Measurements from ENCODE around the gene ZDHHC14. TPM values are rescaled to one million over a fixed set of nuclear protein-coding genes. Genes with fewer than 3 reads are reported as not detected.

ZDHHC14 gene
- total and polyA plus RNA-seq, 2 experiments from 2014 or later, result 7.5 to 10.1 TPM

- H3K9me3 ChIP-seq (ENCODE audit: low read depth), result no peaks in the 10 kb centered on the region
- DNase-seq (ENCODE audit: low read depth in 1 of 2, low spot score in 1 of 2), result peak in 1 of 2 donors; percentile 27
- no peaks in the 10 kb centered on the region for H3K27me3 ChIP-seq
- no peaks in the 10 kb centered on the region for H3K36me3 ChIP-seq
- H3K4me3 ChIP-seq, result no peak overlapping the region
- no peak overlapping the region for H3K27ac ChIP-seq
- TF ChIP-seq, protein P1, sequence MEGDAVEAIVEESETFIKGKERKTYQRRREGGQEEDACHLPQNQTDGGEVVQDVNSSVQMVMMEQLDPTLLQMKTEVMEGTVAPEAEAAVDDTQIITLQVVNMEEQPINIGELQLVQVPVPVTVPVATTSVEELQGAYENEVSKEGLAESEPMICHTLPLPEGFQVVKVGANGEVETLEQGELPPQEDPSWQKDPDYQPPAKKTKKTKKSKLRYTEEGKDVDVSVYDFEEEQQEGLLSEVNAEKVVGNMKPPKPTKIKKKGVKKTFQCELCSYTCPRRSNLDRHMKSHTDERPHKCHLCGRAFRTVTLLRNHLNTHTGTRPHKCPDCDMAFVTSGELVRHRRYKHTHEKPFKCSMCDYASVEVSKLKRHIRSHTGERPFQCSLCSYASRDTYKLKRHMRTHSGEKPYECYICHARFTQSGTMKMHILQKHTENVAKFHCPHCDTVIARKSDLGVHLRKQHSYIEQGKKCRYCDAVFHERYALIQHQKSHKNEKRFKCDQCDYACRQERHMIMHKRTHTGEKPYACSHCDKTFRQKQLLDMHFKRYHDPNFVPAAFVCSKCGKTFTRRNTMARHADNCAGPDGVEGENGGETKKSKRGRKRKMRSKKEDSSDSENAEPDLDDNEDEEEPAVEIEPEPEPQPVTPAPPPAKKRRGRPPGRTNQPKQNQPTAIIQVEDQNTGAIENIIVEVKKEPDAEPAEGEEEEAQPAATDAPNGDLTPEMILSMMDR (IDR thresholded peaks at IDR 0.05; ENCODE audit: low read depth, low read length), result peak; percentile 23
- H3K4me1 ChIP-seq (ENCODE audit: low read depth), result no peaks in the 10 kb centered on the region
Observed at GRCh38 chr6:157644043-157644810, 263.2 kb downstream of the ZDHHC14 start.

GRCh38 chr6:157645201-157645795 is 264.3 kb downstream of the ZDHHC14 start:
- Histone ChIP-seq H3K9me3 (ENCODE audit: low read depth) (no peaks in the 10 kb centered on the region), H3K4me3 (no peak overlapping the region), H3K27ac (no peak overlapping the region), H3K36me3 (no peaks in the 10 kb centered on the region), H3K4me1 (ENCODE audit: low read depth) (no peaks in the 10 kb centered on the region), H3K27me3 (no peaks in the 10 kb centered on the region)
- no peak for DNase-seq (ENCODE audit: low read depth in 1 of 2, low spot score in 1 of 2)
- TF ChIP-seq, protein P1 (IDR thresholded peaks at IDR 0.05; ENCODE audit: low read depth, low read length), result no peak

DNA sequence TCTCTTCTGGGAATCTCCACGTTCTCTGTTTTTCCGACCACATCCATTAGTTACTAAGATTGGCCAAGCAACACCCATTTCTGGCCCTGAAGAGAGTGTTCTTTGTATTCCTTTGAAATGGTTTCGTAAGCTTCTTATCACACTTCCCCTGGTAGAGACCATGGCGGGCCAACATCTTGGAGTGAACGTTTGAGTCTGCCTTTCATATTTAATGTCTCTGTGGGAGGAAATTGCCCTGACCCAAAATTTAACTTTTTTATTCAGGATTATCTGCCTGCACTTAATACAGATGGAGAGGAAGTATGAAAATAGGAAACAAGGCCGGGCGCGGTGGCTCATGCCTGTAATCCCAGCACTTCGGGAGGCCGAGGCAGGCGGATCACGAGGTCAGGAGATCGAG is 265.0 kb downstream of the ZDHHC14 start:
- Histone ChIP-seq H3K36me3 (no peaks in the 10 kb centered on the region), H3K4me1 (ENCODE audit: low read depth) (no peaks in the 10 kb centered on the region), H3K27ac (no peak overlapping the region), H3K9me3 (ENCODE audit: low read depth) (no peaks in the 10 kb centered on the region), H3K4me3 (no peak overlapping the region), H3K27me3 (no peaks in the 10 kb centered on the region)
- DNase-seq (ENCODE audit: low read depth in 1 of 2, low spot score in 1 of 2), result no peak
- TF ChIP-seq, protein P1 (IDR thresholded peaks at IDR 0.05; ENCODE audit: low read depth, low read length), result no peak

DNA sequence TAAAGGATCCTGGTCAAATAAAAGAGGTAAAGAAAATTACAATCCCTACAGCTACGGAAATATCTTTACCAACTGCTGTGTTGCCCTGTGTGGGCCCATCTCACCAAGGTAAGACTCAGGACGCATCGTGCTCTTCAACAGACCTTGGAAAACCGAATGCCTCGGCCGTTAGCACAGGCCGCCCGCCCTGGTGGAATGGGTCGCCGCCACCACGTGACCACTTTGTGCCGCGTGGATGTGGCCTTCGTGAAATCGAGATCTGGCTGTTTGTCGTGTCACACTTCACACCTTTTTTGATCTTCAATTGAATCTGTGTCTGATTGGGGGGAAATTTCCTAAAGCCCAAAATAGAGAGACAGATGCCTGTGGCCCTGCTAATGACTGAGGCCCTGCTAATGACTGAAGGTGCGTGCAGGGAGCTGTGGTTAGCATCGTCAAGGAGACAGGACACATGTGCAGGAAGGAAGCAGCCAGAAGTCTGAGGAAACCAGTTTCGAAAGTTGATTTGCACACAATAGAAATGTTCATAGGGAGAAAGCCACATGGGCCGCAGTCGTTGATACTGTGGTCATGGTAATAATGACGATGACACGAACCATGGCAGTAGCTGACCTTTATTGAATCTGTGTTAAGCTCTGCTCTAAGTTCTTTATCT is 266.4 kb downstream of the ZDHHC14 start:
- Histone ChIP-seq H3K4me3 (no peak overlapping the region), H3K9me3 (ENCODE audit: low read depth) (no peaks in the 10 kb centered on the region), H3K27ac (no peak overlapping the region), H3K4me1 (ENCODE audit: low read depth) (no peaks in the 10 kb centered on the region), H3K27me3 (no peaks in the 10 kb centered on the region), H3K36me3 (no peaks in the 10 kb centered on the region)
- no peak for DNase-seq (ENCODE audit: low read depth in 1 of 2, low spot score in 1 of 2)
- TF ChIP-seq, protein P1 (IDR thresholded peaks at IDR 0.05; ENCODE audit: low read depth, low read length), result no peak

GRCh38 chr6:157648561-157648960 is 267.6 kb downstream of the ZDHHC14 start:
- Histone ChIP-seq H3K4me1 (ENCODE audit: low read depth) (no peaks in the 10 kb centered on the region), H3K36me3 (no peaks in the 10 kb centered on the region), H3K27me3 (no peaks in the 10 kb centered on the region), H3K27ac (no peak overlapping the region), H3K4me3 (no peak overlapping the region), H3K9me3 (ENCODE audit: low read depth) (no peaks in the 10 kb centered on the region)
- DNase-seq (ENCODE audit: low read depth in 1 of 2, low spot score in 1 of 2), result no peak
- TF ChIP-seq, protein P1 (IDR thresholded peaks at IDR 0.05; ENCODE audit: low read depth, low read length), result no peak
